Transverse colon (tissue), 4 donors: ENCODE results near the gene IGLL1. TPM values are rescaled to one million over a fixed set of nuclear protein-coding genes. Genes with fewer than 3 reads are reported as not detected.

ENCODE experiments used
- DNase-seq: peaks from one replicate; pipeline ENCODE4 v3.0.0-alpha.2; 2019
- H3K27ac ChIP-seq, 4 donors: fragments of 200-600 bp; sonication (generic); 2 replicates each; pipeline ENCODE4 v1.5.1; 2016 to 2018; ENCODE audit warnings: inconsistent platforms in 4 of 4
- H3K27me3 ChIP-seq: fragments of 200-600 bp; sonication (generic); 2 replicates; pipeline ENCODE4 v1.5.1; 2017; ENCODE audit warnings: inconsistent platforms
- H3K36me3 ChIP-seq, 4 donors: fragments of 200-600 bp; sonication (generic); 2 replicates each; pipeline ENCODE4 v1.5.1; 2017 to 2019; ENCODE audit warnings: inconsistent platforms in 4 of 4
- H3K4me1 ChIP-seq, 4 donors: fragments of 200-600 bp; sonication (generic); 2 replicates each; pipeline ENCODE4 v1.5.1; 2017 to 2020; ENCODE audit warnings: inconsistent platforms in 4 of 4
- H3K4me3 ChIP-seq, 4 donors: fragments of 200-600 bp; sonication (generic); 1 replicate in 1 of 4; 2 replicates in 3 of 4; pipeline versions ENCODE4 v1.5.1 to v1.6.1; 2017 to 2019; ENCODE audit warnings: inconsistent platforms in 4 of 4
- H3K9me3 ChIP-seq, 2 donors: fragments of 200-600 bp; sonication (generic); 2 replicates each; pipeline ENCODE4 v1.5.1; 2017 to 2019; ENCODE audit warnings: inconsistent platforms in 2 of 2
- CTCF ChIP-seq, 5 experiments: fragments of 200-600 bp in 3 of 5; fragments of 450-650 bp in 2 of 5; sonication (generic) in 3 of 5; IDR thresholded peaks; 1 replicate in 2 of 5; 2 replicates in 3 of 5; pipeline ENCODE4 v1.5.1; 2016 to 2017; ENCODE audit warnings: antibody characterized with exemption in 5 of 5, inconsistent platforms in 3 of 5, mild to moderate bottlenecking in 2 of 5, moderate library complexity in 1 of 5
- EP300 ChIP-seq: sonication (generic); formaldehyde crosslinking; IDR thresholded peaks from one replicate; pipeline ENCODE4 v1.6.1; 2017; ENCODE audit warnings: antibody characterized with exemption, low read depth
- POLR2A ChIP-seq: fragments of 450-650 bp; IDR thresholded peaks from one replicate; pipeline ENCODE4 v1.6.1; 2016; ENCODE audit warnings: antibody characterized with exemption, mild to moderate bottlenecking, moderate library complexity
- POLR2AphosphoS5 ChIP-seq, 3 donors: sonication (generic); formaldehyde crosslinking; IDR thresholded peaks; one replicate each; pipeline ENCODE4 v1.6.1; 2016; ENCODE audit warnings: antibody characterized with exemption in 3 of 3
- WGBS, 2 donors: methylation state at CpG; one replicate each; pipeline ENCODE4 v1.1.5; 2018; ENCODE audit warnings: low coverage in 1 of 2; 5-methylcytosine and 5-hydroxymethylcytosine counted together
- in situ Hi-C, 4 donors: fragments of 200-750 bp; cut with MboI; loops; one replicate each; pipeline versions ENCODE4 v1.15.0 to v1.15.1; 2017; ENCODE audit warnings: low sequenced_read_pairs in 3 of 4, low pct_ligation_motif_present in 1 of 4, low pct_unique_long_range_greater_than_20kb in 1 of 4
- intact Hi-C: fragments of 100-400 bp; cut with DNase I; formaldehyde crosslinking; loops from one replicate; pipeline ENCODE4 v1.15.1; 2023; ENCODE audit warnings: low total_unique reads
- total RNA-seq, 4 donors: library from RNA; depleted of rRNA; stranded (reverse); fragments of >200 nt; gene quantifications; one replicate each; pipeline ENCODE4 v1.1.0, GENCODE V29; 2016

The IGLL1 gene
- total RNA-seq, 4 donors from 2014 or later = not detected

- no peaks in the 10 kb centered on the region for H3K27me3 ChIP-seq
- no peaks in the 10 kb centered on the region for H3K9me3 ChIP-seq
- DNase-seq = no peak
- TF ChIP-seq CTCF (IDR thresholded peaks at IDR 0.05) (no peak), POLR2A (no peak), POLR2AphosphoS5 (IDR thresholded peaks at IDR 0.05) (no peak), EP300 (no peak)
- WGBS, 2 donors = 64% methylated on average over 8 of the region's 8 CpGs; no CpG with 5 or more reads in 1 of the 2 donors
- intact Hi-C loops (no loop called here), in situ Hi-C loops (loop anchor here in 1 of 4 donors (25.0 kb wide), 1 partner anchor 169 kb away; no protein-coding TSS in a partner anchor)
- H3K36me3 ChIP-seq = no peaks in the 10 kb centered on the region
- H3K27ac ChIP-seq = no peak overlapping the region
- no peaks in the 10 kb centered on the region for H3K4me1 ChIP-seq
- no peak overlapping the region for H3K4me3 ChIP-seq
Measured at GRCh38 chr22:23581260-23581650, 1.2 kb upstream of the IGLL1 start.

- WGBS, 2 donors = 54 to 68% methylated on average over 3 to 11 of the region's 11 CpGs
- Histone ChIP-seq H3K4me3 (no peak overlapping the region), H3K27ac (no peak overlapping the region), H3K9me3 (no peaks in the 10 kb centered on the region), H3K36me3 (no peaks in the 10 kb centered on the region), H3K27me3 (no peaks in the 10 kb centered on the region), H3K4me1 (no peaks in the 10 kb centered on the region)
- intact Hi-C loops = no loop called here
- TF ChIP-seq POLR2AphosphoS5 (IDR thresholded peaks at IDR 0.05) (no peak), CTCF (IDR thresholded peaks at IDR 0.05) (no peak), EP300 (no peak), POLR2A (no peak)
- DNase-seq = no peak
- in situ Hi-C loops = loop anchor here in 1 of 4 donors (25.0 kb wide), 1 partner anchor 168 kb away; no protein-coding TSS in a partner anchor
Measured at GRCh38 chr22:23580576-23581259, 628 bp upstream of the IGLL1 start.

GRCh38 chr22:23579280-23579679 lies 810 bp downstream of the IGLL1 start:
- Histone ChIP-seq H3K27ac (no peak overlapping the region), H3K4me3 (no peak overlapping the region), H3K9me3 (no peaks in the 10 kb centered on the region), H3K36me3 (no peaks in the 10 kb centered on the region), H3K4me1 (no peaks in the 10 kb centered on the region), H3K27me3 (no peaks in the 10 kb centered on the region)
- TF ChIP-seq CTCF (IDR thresholded peaks at IDR 0.05) (no peak), EP300 (no peak)
- DNase-seq = no peak
- in situ Hi-C loops (loop anchor here in 1 of 4 donors (25.0 kb wide), 1 partner anchor 167 kb away; no protein-coding TSS in a partner anchor), intact Hi-C loops (no loop called here)
- 20 to 76% methylated on average over 1 to 5 of the region's 5 CpGs for WGBS, 2 donors

- TF ChIP-seq POLR2A = no peak
- no peak for TF ChIP-seq CTCF (IDR thresholded peaks at IDR 0.05)
- TF ChIP-seq POLR2AphosphoS5 (IDR thresholded peaks at IDR 0.05) = no peak
- no peak for TF ChIP-seq EP300
- no peaks in the 10 kb centered on the region for H3K27me3 ChIP-seq
- no peak overlapping the region for H3K27ac ChIP-seq
- no peaks in the 10 kb centered on the region for H3K4me1 ChIP-seq
- intact Hi-C loops (no loop called here), in situ Hi-C loops (loop anchor here in 1 of 4 donors (25.0 kb wide), 1 partner anchor 166 kb away; no protein-coding TSS in a partner anchor)
- H3K36me3 ChIP-seq = no peaks in the 10 kb centered on the region
- no peak for DNase-seq
- no peaks in the 10 kb centered on the region for H3K9me3 ChIP-seq
- no peak overlapping the region for H3K4me3 ChIP-seq
- WGBS, 2 donors = 40 to 65% methylated on average over 2 to 11 of the region's 11 CpGs
Measured at GRCh38 chr22:23578306-23578705, 1.8 kb downstream of the IGLL1 start.
